SK-N-MC (cell line): ENCODE results near the gene ZNF343.

Experiments
- EZH2 ChIP-seq: fragments of 200-600 bp; sonication (generic); IDR thresholded peaks from one replicate; pipeline ENCODE4 v1.6.1; 2017; ENCODE audit warnings: antibody characterized with exemption
- POLR2AphosphoS5 ChIP-seq: IDR thresholded peaks from 2 replicates; pipeline ENCODE4 v1.6.1; 2012; ENCODE audit warnings: mild to moderate bottlenecking, low read depth, low read length, borderline replicate concordance

GRCh38 chr20:2451422-2451821 lies 57.3 kb downstream of the ZNF343 start:
- TF ChIP-seq POLR2AphosphoS5 (no peak), EZH2 (no peak)
